Measurements from ENCODE around the gene WDR53. TPM values are rescaled to one million over a fixed set of nuclear protein-coding genes. Genes with fewer than 3 reads are reported as not detected.
"Not testable (repeated sequence)": the region's sequence is repeated elsewhere in the genome, so short reads cannot be mapped to it uniquely, and the experiment has no call there.

Gene WDR53
- polyA plus RNA-seq, 4 donors: 14.7 to 22.7 (median 16.6) TPM

- DNase-seq (ENCODE audit: low read depth in 4 of 4, low spot score in 3 of 4): no peak
Observed at GRCh38 chr3:196563721-196564225, 4.6 kb downstream of the WDR53 start.

DNA sequence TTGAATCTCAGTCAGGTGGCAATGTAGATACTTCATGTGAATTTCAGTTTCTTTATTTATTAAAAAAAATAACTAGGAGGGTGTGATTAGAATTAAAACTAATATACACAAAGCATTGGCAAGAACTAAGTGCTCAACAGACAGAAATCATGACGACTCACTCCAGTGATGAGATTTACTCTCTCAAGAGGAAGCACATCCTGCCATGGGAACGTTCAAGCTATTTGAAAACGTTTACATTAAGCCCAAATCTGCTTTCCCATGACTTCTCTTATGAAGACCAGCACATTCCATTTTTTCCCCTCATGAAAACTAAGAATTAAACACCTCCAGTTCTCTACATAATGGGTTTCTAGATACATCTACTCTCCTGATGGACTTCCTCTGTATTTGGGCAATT lies 8.5 kb downstream of the WDR53 start:
- no peak for DNase-seq (ENCODE audit: low read depth in 4 of 4, low spot score in 3 of 4)

DNA sequence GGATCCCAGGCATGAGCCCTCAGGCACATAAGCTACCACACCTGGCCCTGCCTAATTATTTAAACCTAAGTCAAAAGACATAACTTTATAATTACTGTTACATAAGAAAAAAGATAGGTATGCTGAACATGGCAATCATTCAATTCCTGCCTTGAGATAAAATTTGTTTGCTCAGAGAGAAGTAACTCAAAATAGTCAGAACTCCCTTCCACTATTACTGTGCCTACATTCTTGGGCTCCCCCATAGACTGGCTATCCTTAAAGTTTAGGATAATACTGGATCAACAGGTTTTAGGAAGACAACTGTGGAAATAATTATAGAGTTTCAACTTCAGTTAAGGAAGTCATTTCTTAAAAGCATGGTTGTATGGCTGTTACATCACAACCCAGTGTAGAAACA lies 9.9 kb downstream of the WDR53 start:
- DNase-seq (ENCODE audit: low read depth in 4 of 4, low spot score in 3 of 4): no peak

GRCh38 chr3:196557236-196557635 lies 11.1 kb downstream of the WDR53 start:
- DNase-seq (ENCODE audit: low read depth in 4 of 4, low spot score in 3 of 4): no peak

- DNase-seq (ENCODE audit: low read depth in 4 of 4, low spot score in 3 of 4): no peak
Observed at GRCh38 chr3:196555295-196555694, 13.1 kb downstream of the WDR53 start.

DNA sequence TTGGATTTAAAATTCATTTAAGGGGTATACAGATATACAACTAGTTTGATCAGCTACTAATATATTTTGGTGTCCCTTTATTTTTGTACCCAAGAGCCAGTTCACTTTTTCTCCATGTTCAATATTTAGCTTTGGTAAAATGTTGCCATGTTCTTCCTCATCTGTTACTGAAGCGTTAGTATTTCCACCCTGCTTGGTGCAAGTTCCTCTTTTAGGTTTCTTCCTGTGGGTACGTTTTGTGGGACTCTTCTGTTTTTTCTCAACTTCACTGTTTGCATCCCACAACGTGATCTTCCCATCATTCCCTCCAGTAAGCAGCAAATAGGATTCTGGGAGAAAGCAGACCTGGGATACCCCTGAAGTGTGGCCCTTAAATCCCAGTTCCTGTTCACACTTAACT lies 14.1 kb downstream of the WDR53 start:
- no peak for DNase-seq (ENCODE audit: low read depth in 4 of 4, low spot score in 3 of 4)

- DNase-seq (ENCODE audit: low read depth in 4 of 4, low spot score in 3 of 4): no peak
Observed at GRCh38 chr3:196553551-196553950, 14.8 kb downstream of the WDR53 start.

DNA sequence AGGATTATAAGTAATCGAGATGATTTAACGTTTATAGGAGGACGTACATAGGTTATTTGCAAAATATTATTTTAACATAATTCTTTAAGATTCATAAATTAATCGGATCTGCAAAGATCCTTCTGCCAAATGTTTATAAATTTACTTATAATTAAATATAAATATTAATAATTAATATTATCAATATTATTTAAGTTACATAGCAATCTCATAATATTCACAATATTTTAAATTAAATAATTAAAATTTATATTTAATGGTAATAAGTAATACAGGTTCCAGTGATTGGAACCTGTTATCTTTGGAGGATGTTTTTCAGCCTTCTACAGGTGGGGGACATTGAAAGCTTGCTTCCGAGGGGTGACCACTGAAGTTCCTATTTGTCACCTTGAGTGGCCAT lies 16.1 kb downstream of the WDR53 start:
- no peak for DNase-seq (ENCODE audit: low read depth in 4 of 4, low spot score in 3 of 4)

- not testable (repeated sequence) for DNase-seq (ENCODE audit: low read depth in 4 of 4, low spot score in 3 of 4)
Observed at GRCh38 chr3:196550172-196550571, 18.2 kb downstream of the WDR53 start.

DNA sequence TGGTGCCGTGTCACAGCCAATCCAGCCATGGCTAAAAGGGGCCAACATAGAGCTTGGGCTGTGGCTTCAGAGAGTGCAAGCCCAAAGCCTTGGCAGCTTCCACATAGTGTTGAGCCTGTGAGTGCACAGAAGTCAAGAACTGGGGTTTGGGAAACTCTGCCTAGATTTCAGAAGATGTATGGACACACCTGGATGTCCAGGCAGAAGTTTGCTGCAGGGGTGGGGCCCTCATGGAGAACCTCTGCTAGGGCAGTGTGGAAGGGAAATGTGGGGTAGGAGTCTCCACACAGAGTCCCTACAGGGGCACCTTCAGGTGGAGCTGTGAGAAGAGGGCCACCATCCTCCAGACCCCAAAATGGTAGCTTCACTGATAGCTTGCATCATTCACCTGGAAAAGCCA lies 19.0 kb downstream of the WDR53 start:
- DNase-seq (ENCODE audit: low read depth in 4 of 4, low spot score in 3 of 4): not testable (repeated sequence)

DNA sequence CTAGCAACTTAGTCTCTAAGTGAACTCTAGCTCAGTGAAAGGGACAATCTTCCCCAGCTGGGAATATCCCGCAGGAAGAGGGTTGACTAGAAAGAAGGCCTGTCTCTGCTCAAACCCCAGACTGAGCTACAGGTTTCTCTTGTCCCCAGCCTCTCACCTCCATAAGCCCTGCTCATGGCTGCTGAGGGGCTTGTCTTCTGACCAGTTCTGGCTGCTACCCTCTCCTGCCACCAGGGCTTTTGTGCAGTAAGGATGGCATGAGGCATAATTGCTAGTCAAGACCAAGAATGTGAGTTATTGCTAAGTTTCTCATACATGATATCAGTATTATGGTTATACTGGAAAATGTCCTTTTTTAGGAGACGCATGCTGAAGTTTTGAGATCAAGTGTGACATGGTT lies 21.3 kb downstream of the WDR53 start:
- DNase-seq (ENCODE audit: low read depth in 4 of 4, low spot score in 3 of 4): no peak

DNA sequence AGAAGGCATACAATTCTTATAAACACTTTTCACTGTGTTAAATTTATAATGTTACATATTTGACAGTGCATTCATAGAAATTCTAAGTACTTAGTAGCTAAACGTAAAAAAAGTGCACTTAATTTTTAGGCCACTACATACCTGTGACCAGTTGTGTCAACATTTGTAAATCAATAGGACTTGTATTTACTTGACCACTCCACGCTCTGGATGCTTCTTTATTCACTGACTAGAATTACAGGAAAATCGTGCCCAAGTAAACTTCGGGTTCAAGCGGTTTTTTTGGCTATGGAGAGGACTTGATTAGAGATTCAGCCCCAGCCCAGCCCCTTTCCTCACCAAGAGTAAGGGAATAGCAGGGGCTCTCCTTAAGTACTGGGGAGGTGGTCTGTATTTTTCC lies 21.8 kb downstream of the WDR53 start:
- no peak for DNase-seq (ENCODE audit: low read depth in 4 of 4, low spot score in 3 of 4)

- no peak for DNase-seq (ENCODE audit: low read depth in 4 of 4, low spot score in 3 of 4)
Observed at GRCh38 chr3:196544491-196544992, 23.8 kb downstream of the WDR53 start.

DNA sequence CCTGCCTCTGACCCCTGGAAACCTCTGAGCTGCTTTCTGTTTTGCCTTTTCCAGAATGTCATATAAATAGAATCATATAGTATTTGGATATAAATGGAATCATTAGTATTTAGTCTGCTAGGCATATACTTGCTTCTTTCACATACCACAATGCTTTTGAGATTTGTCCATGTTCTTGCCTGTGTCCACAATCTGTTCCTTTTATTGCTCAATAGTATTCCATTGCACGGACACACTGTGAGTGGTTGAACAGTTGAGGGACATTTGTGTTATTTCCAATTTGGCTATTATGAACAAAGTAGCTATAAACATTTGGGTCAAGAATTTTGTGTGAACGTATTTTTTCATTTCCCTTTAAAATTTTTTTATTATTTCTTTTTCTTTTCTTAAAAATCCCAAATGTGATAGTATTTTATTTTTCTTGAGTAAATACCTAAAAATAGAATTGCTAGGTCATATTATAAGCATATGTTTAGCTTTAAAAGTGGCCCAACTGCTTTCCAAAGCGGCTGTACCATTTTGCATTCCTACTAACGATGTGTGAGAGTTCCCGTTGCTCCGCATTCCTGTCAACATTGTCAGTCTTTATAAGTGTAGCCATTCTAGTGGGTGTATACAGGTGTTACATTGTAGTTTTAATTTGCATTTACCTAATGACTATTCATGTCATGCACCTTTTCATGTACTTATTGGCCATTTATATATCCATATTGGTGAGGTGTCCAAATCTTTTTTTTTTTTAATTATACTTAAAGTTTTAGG lies 26.5 kb downstream of the WDR53 start:
- no peak for DNase-seq (ENCODE audit: low read depth in 4 of 4, low spot score in 3 of 4)

- no peak for DNase-seq (ENCODE audit: low read depth in 4 of 4, low spot score in 3 of 4)
Observed at GRCh38 chr3:196537319-196537984, 30.9 kb downstream of the WDR53 start.

GRCh38 chr3:196533260-196533681 lies 35.1 kb downstream of the WDR53 start:
- DNase-seq (ENCODE audit: low read depth in 4 of 4, low spot score in 3 of 4): no peak

GRCh38 chr3:196531418-196531817 lies 36.9 kb downstream of the WDR53 start:
- DNase-seq (ENCODE audit: low read depth in 4 of 4, low spot score in 3 of 4): no peak

GRCh38 chr3:196528639-196529233 lies 39.6 kb downstream of the WDR53 start:
- peak in 3 of 4 donors; percentile 36 to 55 (median 53) for DNase-seq (ENCODE audit: low read depth in 4 of 4, low spot score in 3 of 4)

DNA sequence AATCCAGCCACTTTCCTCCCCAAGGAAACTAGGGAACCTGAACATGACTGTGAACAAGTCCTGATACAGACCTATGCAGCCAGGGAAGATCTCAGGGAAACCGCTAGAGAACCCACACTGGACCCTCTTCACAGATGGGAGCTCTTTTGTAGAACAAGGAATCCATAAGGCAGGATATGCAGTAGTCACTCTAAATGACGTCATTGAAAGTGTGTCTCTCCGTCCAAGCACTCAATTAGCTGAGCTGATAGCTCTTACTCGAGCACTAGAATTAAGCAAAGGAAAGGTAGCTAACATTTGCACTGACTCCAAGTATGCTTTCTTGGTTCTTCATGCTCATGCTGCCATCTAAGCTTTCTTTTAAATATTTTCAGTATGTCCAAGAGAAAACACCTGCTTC lies 43.2 kb downstream of the WDR53 start:
- no peak for DNase-seq (ENCODE audit: low read depth in 4 of 4, low spot score in 3 of 4)

DNA sequence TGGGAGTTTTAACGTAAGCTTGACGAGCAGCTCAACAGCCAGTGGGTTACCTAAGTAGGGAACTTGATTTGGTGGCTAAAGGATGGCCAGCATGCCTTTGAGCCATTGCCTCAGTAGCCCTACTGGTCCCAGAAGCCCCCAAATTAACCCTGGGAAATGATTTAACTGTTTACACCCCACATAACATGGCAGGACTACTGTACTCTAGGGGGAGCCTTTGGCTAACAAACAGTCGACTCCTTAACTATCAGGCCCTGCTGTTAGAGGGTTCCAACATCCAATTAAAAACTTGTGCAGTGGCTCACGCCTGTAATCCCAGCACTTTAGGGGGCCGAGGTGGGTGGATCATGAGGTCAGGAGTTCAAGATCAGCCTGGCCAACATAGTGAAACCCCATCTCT lies 43.8 kb downstream of the WDR53 start:
- DNase-seq (ENCODE audit: low read depth in 4 of 4, low spot score in 3 of 4): no peak

GRCh38 chr3:196523841-196524240 lies 44.5 kb downstream of the WDR53 start:
- no peak for DNase-seq (ENCODE audit: low read depth in 4 of 4, low spot score in 3 of 4)

All from left renal pelvis (tissue), 4 donors.